ENCODE results near the gene ECT2L.

Gene ECT2L

GRCh38 chr6:138800377-138801150, 4.7 kb downstream of the ECT2L start:
- Histone ChIP-seq H3K27ac (replicated peaks) (no peak overlapping the region), H3K27me3 (ENCODE audit: insufficient read depth, poor library complexity, severe bottlenecking) (no peaks in the 10 kb centered on the region), H3K4me3 (replicated peaks; ENCODE audit: insufficient read depth, low read length) (no peak overlapping the region)
- DNase-seq (ENCODE audit: low read depth in 1 of 2, low spot score in 1 of 2) = no peak
- TF ChIP-seq SPI1 (IDR thresholded peaks at IDR 0.05; ENCODE audit: borderline replicate concordance, low read depth) (no peak), REST (IDR thresholded peaks at IDR 0.05; ENCODE audit: insufficient replicate concordance, low read depth) (no peak), CTCF (IDR thresholded peaks at IDR 0.05; ENCODE audit: insufficient read depth, low read length) (no peak)

- no peak for DNase-seq (ENCODE audit: low read depth in 1 of 2, low spot score in 1 of 2)
- H3K27ac ChIP-seq (replicated peaks) = no peak overlapping the region
- H3K27me3 ChIP-seq (ENCODE audit: insufficient read depth, poor library complexity, severe bottlenecking) = no peaks in the 10 kb centered on the region
- no peak overlapping the region for H3K4me3 ChIP-seq (replicated peaks; ENCODE audit: insufficient read depth, low read length)
- TF ChIP-seq REST (IDR thresholded peaks at IDR 0.05; ENCODE audit: insufficient replicate concordance, low read depth) (no peak), GABPA (IDR thresholded peaks at IDR 0.05; ENCODE audit: low read depth) (no peak), POLR2AphosphoS5 (IDR thresholded peaks at IDR 0.05; ENCODE audit: low read depth) (no peak), CTCF (IDR thresholded peaks at IDR 0.05; ENCODE audit: insufficient read depth, low read length) (no peak), SPI1 (IDR thresholded peaks at IDR 0.05; ENCODE audit: borderline replicate concordance, low read depth) (no peak)
Observed at GRCh38 chr6:138803331-138803730, 7.4 kb downstream of the ECT2L start.

- Histone ChIP-seq H3K4me3 (replicated peaks; ENCODE audit: insufficient read depth, low read length) (no peak overlapping the region), H3K27me3 (ENCODE audit: insufficient read depth, poor library complexity, severe bottlenecking) (no peaks in the 10 kb centered on the region), H3K27ac (replicated peaks) (no peak overlapping the region)
- TF ChIP-seq SPI1 (IDR thresholded peaks at IDR 0.05; ENCODE audit: borderline replicate concordance, low read depth) (no peak), CTCF (IDR thresholded peaks at IDR 0.05; ENCODE audit: insufficient read depth, low read length) (no peak), POLR2AphosphoS5 (IDR thresholded peaks at IDR 0.05; ENCODE audit: low read depth) (no peak), REST (IDR thresholded peaks at IDR 0.05; ENCODE audit: insufficient replicate concordance, low read depth) (no peak), GABPA (IDR thresholded peaks at IDR 0.05; ENCODE audit: low read depth) (no peak)
- DNase-seq (ENCODE audit: low read depth in 1 of 2, low spot score in 1 of 2) = no peak
Observed at GRCh38 chr6:138803861-138804260, 8.0 kb downstream of the ECT2L start.

Data from HL-60 (cell line).